Measurements from ENCODE around the gene LTBP2. TPM values are rescaled to one million over a fixed set of nuclear protein-coding genes. Genes with fewer than 3 reads are reported as not detected.

LTBP2 gene
- total and polyA plus RNA-seq, 2 of the 8 experiments (the other 6 are each of a cell fraction or from before 2014, with no cell fraction given) = 0.48 to 0.89 TPM

- TF ChIP-seq CHD7 (IDR thresholded peaks at IDR 0.05; ENCODE audit: insufficient replicate concordance, low read length) = no peak
- no peak for TF ChIP-seq CTBP2 (IDR thresholded peaks at IDR 0.05; ENCODE audit: borderline replicate concordance, insufficient read depth, insufficient read length, low read length)
- no peak for TF ChIP-seq SUZ12 (IDR thresholded peaks at IDR 0.05; ENCODE audit: low read length)
- no peak for TF ChIP-seq BRCA1 (IDR thresholded peaks at IDR 0.05; ENCODE audit: low read depth, low read length)
- no peak for TF ChIP-seq EGR1 (IDR thresholded peaks at IDR 0.05; ENCODE audit: borderline replicate concordance, low read depth, low read length)
- TF ChIP-seq JUND (IDR thresholded peaks at IDR 0.05; ENCODE audit: low read length) = no peak
These were observed 70.8 kb downstream of the LTBP2 start (continued) for GRCh38 chr14:74541225-74541624.

All from H1 (cell line).